GM10266 (cell line): ENCODE results near the gene FOXO6.

Experiments used
- DNase-seq: peaks from one replicate; pipeline ENCODE4 v3.0.0; 2012; ENCODE audit errors: extremely low spot score
- CTCF ChIP-seq: IDR thresholded peaks from 2 replicates; pipeline ENCODE4 v1.5.1; 2012; ENCODE audit warnings: mild to moderate bottlenecking, low read depth; ENCODE audit not compliant: control insufficient read depth, insufficient read depth; ENCODE audit errors: missing control alignments

Gene FOXO6

GRCh38 chr1:41355356-41355755 is 5.9 kb upstream of the FOXO6 start:
- no peak for DNase-seq
- no peak for TF ChIP-seq CTCF

GRCh38 chr1:41355761-41356160 is 5.5 kb upstream of the FOXO6 start:
- DNase-seq, result no peak
- no peak for TF ChIP-seq CTCF

GRCh38 chr1:41356752-41357151 is 4.5 kb upstream of the FOXO6 start:
- no peak for DNase-seq
- TF ChIP-seq CTCF, result no peak

- DNase-seq, result no peak
- no peak for TF ChIP-seq CTCF
These were observed 3.7 kb upstream of the FOXO6 start for GRCh38 chr1:41357451-41358101.

GRCh38 chr1:41358131-41359021 is 2.9 kb upstream of the FOXO6 start:
- TF ChIP-seq CTCF, result no peak
- DNase-seq, result no peak

- no peak for TF ChIP-seq CTCF
These were observed 1.8 kb upstream of the FOXO6 start for GRCh38 chr1:41359211-41360073.

More at GRCh38 chr1:41359211-41360073, 1.8 kb upstream of the FOXO6 start:
- peak; percentile 13 for DNase-seq
